HPDE6-E6E7 (cell line): Measurements from ENCODE around the gene MS4A5.
"Not testable (repeated sequence)": the region's sequence is repeated elsewhere in the genome, so short reads cannot be mapped to it uniquely, and the experiment has no call there.

Experiments used
- DNase-seq: peaks from one replicate; pipeline ENCODE4 v3.0.0; 2011; ENCODE audit warnings: missing footprints; ENCODE audit errors: extremely low spot score

MS4A5 gene, protein sequence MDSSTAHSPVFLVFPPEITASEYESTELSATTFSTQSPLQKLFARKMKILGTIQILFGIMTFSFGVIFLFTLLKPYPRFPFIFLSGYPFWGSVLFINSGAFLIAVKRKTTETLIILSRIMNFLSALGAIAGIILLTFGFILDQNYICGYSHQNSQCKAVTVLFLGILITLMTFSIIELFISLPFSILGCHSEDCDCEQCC

DNA sequence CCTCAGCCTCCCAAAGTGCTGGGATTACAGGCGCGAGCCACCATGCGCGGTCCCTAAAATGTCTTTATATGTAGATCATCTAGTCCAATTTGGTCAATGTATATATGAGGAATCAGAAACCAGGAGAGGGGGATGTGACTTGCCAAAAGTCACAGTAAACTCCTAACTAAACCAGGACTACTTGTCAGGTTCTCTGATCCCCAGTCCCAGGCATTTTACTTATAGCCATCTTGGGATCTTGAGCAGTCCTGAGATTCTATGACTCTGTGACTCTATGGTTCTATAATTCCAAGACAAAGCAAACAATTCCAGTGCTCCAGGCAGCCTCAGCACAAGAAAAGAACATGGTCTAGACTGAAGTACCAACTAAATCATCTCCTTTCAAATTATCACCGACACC, at the start of gene MS4A5:
Gene MS4A5, plus strand, starts transcription at position 301 of the 400 bp plus-strand sequence. CDS start 103 bp downstream, outside the sequence.
- no peak for DNase-seq

DNA sequence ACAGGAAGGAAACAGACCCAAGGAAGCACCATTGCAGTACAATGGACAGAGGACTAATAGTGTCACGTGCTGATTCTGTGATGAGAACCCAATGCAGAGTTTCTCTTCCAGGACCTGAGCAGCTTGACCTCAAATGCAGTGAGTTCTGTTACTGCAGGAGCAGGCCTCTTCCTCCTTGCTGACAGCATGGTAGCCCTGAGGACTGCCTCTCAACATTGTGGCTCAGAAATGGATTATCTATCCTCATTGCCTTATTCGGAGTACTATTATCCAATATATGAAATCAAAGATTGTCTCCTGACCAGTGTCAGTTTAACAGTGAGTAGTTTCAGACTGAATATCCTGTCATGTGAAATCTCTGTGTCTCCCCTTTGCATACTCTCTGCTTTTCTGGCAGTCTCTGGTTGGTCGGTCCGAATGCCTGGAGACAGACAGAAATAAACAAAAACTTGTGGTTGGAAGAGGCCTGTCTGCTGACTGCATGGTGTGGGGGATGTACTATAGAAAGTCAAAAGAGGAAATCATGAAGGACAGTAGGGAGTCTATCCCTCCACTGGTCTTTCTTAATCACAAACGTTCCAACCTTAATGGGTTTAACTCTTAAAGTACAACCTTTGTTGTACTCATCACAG, 40.0 kb upstream of the MS4A5 start:
- no peak for DNase-seq

DNA sequence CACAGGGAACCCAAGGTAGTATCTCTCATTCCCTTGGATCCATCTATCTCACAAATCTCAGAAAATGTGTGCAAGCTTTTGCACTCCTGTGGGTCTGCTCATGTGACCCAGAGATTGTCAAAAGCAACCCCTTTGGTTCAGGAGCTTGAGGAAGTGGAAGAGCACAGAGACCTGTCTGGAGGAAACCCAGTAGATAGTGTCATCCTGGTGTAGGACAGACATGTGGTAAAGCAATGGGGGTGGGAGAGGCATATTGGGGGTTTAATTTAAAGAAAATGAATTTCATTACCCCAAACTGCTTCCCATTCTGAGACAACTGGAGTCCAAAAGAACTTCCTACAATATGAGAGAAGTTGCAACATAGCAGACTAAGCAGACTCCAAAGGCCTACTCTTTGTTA, 39.0 kb upstream of the MS4A5 start:
- DNase-seq = no peak

DNA sequence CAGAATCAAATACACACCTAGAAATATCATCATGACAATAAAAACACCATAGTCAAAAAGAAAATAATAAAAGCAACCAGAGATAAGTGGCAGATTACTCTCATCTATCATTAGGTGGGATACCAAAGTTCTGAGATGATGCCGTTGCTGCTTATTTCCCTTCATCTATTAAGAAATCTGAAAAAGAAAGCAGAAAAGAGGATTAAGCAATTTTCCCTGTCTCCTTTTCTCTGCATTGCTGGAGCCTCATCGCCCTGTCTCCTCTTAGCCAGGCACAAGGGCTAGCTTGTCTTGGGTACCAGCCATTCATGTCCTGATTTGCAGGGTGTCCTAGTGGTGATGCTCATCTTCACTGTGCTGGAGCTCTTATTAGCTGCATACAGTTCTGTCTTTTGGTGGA, 37.0 kb upstream of the MS4A5 start:
- no peak for DNase-seq

DNA sequence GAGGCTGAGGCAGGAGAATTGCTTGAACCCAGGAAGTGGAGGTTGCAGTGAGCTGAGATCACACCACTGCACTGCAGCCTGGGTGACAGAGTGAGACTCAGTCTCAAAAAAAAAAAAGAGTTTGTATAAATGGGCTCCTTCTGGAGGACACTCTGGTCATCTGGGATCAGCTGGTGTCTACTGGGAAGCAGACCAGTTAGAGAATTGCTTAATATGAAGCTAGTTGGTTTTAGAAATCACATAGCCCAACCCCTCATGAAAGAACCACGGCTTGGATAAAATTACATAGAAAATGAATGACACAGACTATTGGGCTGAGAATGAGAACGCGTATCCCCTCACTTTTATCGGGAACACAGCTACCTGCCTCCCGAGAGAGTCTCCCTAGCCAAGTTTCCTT, 36.4 kb upstream of the MS4A5 start:
- no peak for DNase-seq

DNA sequence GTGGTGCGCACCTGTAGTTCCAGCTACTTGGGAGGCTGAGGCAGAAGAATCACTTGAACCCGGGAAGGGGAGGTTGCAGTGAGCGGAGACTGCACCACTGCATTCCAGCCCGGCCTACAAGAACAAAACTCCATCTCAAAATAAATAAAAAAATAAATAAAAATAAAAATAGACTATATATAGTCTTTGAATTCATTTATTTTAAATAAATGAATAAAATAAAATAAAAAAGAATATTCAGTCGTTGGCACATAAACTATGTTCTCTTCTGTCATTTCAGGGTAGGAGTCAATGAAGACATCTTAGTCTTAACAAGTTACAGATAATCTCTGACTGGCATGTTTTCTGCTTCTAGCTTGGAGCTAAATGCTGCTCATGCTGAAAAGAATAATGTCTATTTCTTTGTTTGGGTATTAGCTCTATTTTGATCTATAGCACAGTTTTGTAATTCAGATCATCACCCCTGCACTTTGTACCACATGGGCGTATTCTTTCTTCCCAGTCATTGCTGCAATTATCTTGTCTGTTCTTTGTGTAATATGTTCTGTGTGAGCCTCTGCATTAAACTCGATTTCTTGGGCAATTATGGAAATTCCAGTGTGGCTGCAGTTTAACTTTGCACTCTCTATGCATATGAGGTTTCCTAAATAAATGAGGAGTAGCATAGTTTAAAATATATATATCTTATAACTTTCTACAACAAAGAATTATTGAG, 34.5 kb upstream of the MS4A5 start:
- no peak for DNase-seq

DNA sequence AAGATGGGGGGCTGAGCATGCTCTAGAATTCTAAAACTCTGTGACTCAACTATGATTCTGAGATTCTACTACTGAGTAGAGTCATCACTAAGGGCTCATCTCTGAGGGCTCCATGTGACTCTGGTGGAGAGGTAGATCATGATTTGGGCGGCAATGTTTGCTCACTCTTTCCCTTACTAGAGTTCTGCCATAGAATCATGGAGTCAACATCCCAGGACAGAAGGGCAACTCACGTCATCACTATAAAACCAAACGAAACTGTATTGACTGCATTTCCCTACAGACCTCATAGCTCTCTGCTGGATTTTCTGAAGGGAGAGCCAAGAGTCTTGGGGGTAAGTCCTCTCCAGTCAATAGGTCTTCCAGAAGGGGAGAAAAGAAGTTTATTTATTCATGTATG, 33.0 kb upstream of the MS4A5 start, which contains the start of gene MS4A14:
Gene MS4A14, plus strand, starts transcription at position 78 of the 400 bp plus-strand sequence. Its CDS starts 120 bp downstream, at position 198.
- no peak for DNase-seq

DNA sequence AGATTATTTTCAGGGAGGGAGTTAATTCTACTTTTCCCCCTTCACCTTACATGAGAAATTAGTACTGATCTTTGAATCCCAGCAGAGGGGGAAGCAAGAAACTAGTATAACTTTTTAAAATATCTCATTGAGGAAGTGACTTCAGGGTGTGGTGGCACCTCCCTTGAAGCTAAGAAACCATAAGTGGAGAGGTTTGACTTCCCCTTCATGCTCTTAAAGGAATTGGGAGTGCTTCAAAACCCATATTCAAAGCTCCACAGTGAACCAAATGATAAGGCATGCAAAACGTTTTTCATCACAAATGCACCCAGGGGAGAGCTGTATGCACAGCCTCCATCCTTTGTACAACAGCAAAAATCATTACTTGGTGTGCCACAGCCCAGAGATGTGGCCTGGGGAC, 32.6 kb upstream of the MS4A5 start:
- DNase-seq = no peak

DNA sequence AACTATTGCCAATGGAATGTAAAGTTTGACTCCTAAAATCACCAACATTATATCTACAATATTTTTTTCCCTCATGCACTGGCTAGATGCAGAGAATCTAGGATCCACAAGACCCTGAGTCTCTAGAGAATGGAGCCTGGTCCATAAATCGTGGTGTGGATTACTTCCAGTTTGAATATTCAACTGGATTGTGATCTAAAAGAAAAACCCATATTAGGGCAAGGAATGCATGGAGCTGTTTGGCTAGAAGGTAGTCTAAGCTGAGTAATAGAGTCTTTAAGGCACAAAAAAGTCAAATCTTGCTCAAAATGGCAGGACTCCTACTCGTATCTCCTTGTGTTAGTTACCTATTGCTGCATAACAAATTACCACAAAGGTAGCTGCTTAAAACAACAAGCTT, 9.4 kb upstream of the MS4A5 start:
- DNase-seq = no peak

DNA sequence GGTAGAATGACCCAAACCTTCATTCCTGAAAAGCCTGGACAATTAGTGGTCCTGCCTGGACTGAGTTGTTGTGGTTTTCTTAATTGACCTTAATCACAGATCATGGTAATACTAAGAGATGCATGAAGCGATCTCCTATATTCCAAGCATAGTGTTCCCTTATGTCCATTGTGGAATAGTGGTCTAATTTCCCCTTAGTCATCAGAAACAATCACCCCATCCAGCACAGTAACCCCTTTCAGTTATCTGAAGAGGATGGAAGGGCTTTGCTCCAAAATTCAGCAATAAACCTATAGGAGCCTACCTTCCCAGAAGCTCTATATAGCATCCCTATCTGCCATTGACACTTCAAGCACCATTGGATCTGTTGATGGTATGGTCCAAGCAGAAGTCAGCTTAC, 6.8 kb upstream of the MS4A5 start:
- DNase-seq = no peak

DNA sequence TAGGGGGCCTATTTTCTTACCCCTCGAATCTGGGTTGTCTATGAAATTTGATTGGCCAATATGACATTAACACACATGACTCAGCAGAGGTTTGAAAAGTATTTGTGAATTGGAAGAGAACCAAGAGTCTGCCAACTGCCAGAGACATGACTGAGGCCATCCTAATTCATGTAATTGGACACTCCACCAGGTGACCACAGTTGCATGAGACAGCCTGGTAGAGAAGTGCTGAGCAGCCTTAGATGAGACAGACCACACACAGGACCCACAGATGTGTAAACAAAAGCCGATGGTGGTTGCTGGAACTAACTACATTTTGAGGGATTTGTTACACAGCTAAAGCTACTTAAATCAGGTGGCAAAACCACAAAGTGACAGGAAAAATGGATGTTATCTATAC, 855 bp upstream of the MS4A5 start:
- DNase-seq = no peak

DNA sequence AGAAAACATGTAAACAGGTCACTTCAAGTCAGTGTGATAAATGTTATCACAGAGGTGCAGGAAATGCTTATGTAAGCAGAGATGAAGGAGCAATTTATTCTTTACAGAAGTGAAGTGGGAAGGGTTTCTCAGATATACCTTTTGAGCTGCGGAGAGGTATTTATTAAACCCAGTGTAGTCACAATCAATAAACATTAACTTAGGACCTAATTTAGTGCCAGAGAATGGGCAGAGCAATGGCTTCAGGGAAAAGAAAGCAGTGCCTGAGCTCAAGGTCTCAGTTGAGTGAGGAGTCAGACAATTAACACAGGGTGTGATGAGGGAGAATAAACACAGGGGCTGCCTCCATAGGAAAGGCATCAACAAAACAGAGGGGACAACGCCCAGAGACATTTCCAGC, 1.9 kb downstream of the MS4A5 start:
- no peak for DNase-seq

DNA sequence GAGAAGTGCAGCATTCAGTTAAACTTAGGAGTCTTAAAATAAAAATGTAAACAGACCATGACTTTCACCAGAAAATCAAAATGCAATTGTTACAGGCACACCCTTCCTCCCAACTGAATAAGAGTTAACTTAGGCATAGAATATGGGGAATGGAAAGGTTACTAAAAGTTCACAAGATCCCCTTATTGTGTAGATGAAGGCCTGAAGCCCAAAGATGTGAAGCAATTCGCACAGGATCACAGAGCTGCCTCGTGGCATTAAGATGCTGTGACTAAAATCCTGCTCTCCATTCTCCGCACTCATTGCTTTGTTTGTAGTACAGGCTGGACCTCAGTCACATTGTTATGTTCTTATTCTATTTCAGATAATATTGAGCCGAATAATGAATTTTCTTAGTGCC, 4.0 kb downstream of the MS4A5 start:
- no peak for DNase-seq

DNA sequence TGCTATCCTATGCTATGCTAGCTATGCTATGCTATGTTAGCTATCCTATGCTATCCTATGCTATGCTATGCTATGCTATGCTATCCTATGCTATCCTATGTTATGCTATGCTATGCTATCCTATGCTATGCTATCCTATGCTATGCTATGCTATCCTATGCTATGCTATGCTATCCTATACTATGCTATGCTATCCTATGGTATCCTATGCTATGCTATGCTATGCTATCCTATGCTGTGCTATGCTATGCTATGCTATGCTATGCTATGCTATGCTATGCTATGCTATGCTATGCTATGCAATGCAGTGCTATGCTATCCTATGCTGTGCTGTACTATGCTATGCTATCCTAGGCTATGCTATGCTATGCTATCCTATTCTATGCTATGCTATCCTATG, 17.7 kb downstream of the MS4A5 start:
- DNase-seq = no peak

DNA sequence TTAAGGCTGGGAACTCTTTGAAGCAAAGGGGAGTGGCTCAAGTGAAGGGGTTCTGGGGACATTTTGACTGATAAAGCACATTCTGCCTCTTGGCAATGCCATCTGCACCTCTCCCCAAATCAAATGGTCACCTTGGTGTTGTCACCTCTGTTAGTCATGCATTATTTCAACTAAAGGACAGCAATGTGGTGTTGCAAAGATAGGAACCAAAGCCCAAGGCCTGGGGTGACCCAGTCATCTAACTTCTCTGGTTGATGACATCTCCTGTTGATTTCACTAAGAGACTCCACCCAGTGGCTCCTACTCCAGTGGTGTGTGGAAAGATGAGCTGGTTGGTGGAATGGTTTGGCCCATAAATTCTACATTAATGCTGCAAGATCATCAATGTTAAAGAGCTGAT, 18.5 kb downstream of the MS4A5 start:
- DNase-seq = no peak

DNA sequence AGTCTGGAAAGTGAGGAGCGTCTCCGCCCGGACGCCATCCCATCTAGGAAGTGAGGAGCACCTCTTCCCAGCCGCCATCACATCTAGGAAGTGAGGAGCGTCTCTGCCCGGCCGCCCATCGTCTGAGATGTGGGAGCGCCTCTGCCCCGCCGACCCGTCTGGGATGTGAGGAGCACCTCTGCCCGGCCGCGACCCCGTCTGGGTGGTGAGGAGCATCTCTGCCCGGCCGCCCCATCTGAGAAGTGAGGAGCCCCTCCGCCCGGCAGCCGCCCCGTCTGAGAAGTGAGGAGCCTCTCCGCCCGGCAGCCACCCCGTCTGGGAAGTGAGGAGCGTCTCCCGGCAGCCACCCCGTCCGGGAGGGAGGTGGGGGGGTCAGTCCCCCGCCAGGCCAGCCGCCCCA, 21.8 kb downstream of the MS4A5 start:
- not testable (repeated sequence) for DNase-seq

DNA sequence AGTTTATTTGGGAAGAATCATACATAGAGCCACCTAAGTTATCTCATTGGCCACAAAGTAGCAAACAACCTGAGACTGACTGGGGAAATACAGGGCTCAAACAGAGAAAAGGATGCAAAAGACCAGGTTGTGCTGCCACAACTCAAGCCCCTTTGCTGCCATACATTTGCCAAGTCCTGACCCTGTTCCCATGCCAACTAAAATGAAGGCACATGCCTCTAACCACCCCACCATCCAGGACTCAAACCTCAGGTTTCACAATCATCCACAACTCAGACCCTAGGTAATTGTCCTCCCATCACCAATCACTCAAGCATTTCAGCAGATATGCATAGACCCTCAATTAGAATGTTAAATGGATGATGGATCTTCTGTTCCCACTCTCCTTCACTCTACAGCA, 24.8 kb downstream of the MS4A5 start:
- no peak for DNase-seq

DNA sequence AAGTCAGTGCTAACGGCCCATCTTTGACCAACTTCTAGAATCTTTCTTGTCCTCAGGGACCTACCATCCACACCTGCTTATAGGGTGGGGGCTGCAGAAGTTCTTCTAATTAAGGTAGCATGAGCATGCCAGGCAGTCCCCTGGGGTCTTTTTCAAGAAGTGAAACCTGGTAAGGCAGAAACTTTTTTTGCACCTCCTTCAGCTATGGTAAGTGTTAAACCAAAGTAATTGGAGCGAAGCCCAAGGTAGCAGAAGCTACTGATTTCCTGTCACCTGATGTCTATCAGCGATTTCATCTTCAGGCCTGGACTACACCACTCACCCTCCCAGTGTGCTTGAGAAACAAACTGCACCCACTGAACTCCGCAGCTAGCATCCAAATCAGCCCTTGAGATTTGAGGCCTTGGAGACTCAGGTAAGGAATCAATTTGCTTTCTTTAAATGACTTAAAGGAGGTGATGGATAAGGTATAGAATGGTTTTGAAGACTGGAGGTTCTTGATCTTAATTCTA, 26.2 kb downstream of the MS4A5 start, which contains the start of gene MS4A1:
Gene MS4A1, plus strand, starts transcription at position 317 of the 512 bp plus-strand sequence. CDS start 6,528 bp downstream, outside the sequence.
- no peak for DNase-seq

DNA sequence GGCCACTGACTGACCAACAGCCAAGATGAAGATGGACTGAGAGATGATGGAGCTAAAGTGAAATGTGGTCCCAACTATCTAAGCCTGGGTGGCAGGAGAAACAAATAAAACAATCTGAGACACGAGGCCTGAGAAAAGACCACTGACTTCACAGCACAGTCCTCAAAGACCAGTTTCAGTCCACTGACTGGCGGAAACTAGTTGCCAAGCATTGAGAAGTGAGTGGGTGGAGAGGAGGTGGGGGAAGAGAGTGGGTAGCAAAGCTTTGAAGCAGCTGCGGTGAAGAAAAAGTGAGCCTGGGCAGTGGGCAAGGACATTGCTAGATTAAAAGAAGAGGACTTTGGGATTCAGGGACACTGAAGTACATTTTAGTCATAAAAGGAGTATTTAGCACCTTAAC, 28.2 kb downstream of the MS4A5 start:
- no peak for DNase-seq

DNA sequence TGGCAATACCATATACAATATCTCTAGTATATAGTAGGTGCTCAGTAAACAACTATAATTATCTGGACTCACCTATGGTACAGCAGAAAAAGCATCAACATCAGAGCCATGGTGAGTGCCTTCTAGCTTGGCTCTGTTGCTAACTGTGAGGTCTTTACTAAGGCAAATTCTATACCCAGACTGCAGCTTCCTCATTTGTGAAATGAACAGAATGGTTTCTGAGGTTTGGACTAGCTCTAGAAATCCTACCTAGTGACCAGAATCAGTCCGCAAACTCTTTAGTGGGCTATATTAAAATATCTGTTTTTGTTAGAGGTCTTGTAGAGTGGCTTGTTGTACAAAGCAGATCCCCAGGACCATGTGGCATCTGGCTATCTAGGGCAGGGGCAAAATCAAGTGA, 30.0 kb downstream of the MS4A5 start:
- DNase-seq = no peak

DNA sequence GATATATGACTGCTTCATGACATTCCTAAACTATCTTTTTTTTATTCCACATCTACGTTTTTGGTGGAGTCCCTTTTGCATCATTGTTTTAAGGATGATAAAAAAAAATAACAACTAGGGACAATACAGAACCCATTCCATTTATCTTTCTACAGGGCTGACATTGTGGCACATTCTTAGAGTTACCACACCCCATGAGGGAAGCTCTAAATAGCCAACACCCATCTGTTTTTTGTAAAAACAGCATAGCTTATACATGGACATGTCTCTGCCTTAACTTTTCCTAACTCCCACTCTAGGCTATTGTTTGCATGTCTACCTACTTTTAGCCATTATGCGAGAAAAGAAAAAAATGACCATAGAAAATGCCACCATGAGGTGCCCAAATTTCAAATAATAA, 39.5 kb downstream of the MS4A5 start:
- no peak for DNase-seq

DNA sequence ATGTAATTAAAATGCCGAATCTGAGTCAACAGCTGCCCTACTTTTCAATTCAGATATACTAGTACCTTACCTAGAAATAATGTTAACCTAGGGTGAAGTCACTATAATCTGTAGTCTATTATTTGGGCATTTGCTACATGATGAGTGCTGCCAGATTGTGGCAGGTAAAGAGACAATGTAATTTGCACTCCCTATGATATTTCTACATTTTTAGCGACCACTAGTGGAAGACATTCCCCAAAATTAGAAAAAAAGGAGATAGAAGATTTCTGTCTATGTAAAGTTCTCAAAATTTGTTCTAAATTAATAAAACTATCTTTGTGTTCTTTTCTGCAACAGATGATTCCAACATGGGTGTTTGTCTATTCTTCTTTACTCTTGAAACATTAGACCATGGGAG, 40.4 kb downstream of the MS4A5 start:
- no peak for DNase-seq

DNA sequence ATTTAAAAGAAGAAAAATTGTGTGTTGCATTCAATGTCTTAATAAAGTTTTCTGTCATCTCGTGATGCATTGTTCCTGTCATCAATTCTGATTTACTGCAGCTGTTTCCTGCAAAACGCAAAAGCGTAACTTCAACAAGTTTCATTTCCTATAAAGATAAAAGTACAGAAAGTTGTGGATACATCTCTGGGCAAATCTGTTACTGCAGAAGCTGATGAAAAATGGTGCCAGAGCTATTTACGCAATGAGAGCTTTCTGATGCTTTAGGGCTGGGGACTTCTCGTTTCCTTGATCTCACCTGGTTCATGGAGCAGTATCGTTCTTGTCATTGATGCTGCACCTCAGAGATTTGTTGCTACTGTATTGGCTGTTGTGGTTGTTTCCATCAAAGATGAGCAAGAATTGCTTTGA, 47.7 kb downstream of the MS4A5 start:
- no peak for DNase-seq
